SU-DHL-6 (cell line): ENCODE results near the gene FMO4.
"Not testable (repeated sequence)": the region's sequence is repeated elsewhere in the genome, so short reads cannot be mapped to it uniquely, and the experiment has no call there.

Experiments used
- EZH2phosphoT487 ChIP-seq: fragments of 200-600 bp; sonication (generic), shearing (Covaris generic); conservative IDR thresholded peaks from 2 replicates; pipeline ENCODE4 v1.6.1; 2018; ENCODE audit warnings: mild to moderate bottlenecking, antibody characterized with exemption, low read length, moderate library complexity, mixed read lengths
- TF ChIP-seq, protein P1 (sequence below): fragments of 200-600 bp; sonication (generic); IDR thresholded peaks from one replicate; pipeline ENCODE4 v1.5.1; 2017; ENCODE audit warnings: antibody characterized with exemption, mild to moderate bottlenecking, low read length, moderate library complexity; ENCODE audit not compliant: insufficient read depth, poor library complexity, severe bottlenecking

DNA sequence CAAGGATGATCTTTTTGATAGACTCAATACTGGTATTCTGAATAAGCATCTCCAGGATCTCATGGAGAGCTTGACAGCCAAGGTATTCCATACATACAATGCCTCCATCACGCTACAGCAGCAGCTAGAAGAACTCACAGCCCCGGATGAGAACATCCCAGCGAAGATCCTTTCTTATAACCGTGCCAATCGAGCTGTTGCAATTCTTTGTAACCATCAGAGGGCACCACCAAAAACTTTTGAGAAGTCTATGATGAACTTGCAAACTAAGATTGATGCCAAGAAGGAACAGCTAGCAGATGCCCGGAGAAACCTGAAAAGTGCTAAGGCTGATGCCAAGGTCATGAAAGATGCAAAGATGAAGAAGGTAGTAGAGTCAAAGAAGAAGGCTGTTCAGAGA is 25.4 kb downstream of the FMO4 start:
- TF ChIP-seq, protein P1, sequence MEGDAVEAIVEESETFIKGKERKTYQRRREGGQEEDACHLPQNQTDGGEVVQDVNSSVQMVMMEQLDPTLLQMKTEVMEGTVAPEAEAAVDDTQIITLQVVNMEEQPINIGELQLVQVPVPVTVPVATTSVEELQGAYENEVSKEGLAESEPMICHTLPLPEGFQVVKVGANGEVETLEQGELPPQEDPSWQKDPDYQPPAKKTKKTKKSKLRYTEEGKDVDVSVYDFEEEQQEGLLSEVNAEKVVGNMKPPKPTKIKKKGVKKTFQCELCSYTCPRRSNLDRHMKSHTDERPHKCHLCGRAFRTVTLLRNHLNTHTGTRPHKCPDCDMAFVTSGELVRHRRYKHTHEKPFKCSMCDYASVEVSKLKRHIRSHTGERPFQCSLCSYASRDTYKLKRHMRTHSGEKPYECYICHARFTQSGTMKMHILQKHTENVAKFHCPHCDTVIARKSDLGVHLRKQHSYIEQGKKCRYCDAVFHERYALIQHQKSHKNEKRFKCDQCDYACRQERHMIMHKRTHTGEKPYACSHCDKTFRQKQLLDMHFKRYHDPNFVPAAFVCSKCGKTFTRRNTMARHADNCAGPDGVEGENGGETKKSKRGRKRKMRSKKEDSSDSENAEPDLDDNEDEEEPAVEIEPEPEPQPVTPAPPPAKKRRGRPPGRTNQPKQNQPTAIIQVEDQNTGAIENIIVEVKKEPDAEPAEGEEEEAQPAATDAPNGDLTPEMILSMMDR: not testable (repeated sequence)
- not testable (repeated sequence) for TF ChIP-seq EZH2phosphoT487
